ENCODE measurements around the gene ATXN1L. TPM values are rescaled to one million over a fixed set of nuclear protein-coding genes. Genes with fewer than 3 reads are reported as not detected.
"Not testable (repeated sequence)": the region's sequence is repeated elsewhere in the genome, so short reads cannot be mapped to it uniquely, and the experiment has no call there.

Gene ATXN1L
- total and polyA plus RNA-seq, 2 experiments from 2014 or later = 8.6 to 20.8 TPM

DNA sequence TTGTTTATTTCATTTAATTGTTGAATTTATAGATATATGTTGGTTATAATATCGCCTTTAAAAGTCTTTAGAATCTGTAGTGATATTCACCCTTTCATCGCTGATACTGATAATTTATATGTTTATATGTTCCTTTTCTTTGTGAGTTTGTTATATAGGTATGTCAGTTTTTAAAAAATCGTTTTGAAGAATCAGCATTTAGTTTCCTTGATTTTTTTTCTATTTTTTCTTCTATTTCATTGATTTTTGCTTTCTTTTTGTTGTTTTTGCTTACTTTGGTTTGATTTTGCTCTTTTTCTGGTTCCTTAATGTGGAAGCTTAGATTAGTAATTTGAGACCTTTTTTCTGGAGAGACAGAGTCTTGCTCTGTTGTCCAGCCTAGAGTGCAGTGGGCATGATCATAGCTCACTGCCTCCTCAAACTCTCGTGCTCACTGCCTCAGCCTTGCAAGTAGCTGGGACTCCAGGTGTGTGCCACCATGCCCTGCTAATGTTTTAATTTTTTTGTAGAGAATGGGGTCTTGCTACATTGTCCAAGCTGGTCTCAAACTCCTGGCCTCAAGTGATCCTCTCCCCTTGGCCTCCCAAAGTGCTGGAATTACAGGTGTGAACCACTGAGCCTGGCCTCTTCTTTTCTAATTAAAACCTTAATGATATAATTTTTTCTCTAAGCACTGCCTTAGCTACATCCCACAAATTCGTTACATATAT is 57.0 kb downstream of the ATXN1L start:
- no peaks in the 10 kb centered on the region for H3K9me2 ChIP-seq (replicated peaks; ENCODE audit: insufficient read depth)
- H3K4me2 ChIP-seq = no peak overlapping the region
- no peak for DNase-seq (ENCODE audit: low spot score)
- no peaks in the 10 kb centered on the region for H3K9me3 ChIP-seq (ENCODE audit: low read depth)
- no peaks in the 10 kb centered on the region for H3K4me1 ChIP-seq (ENCODE audit: insufficient read depth)
- no peak overlapping the region for H3K4me3 ChIP-seq
- H3K27me3 ChIP-seq = no peaks in the 10 kb centered on the region
- H2AFZ ChIP-seq = no peak overlapping the region
- H3K79me2 ChIP-seq = peaks cover 100% of the 10 kb centered on the region
- no peaks in the 10 kb centered on the region for H3K36me3 ChIP-seq (replicated peaks; ENCODE audit: insufficient read depth, low read depth)
- 96% methylated on average over 5 of the region's 5 CpGs for WGBS (ENCODE audit: low lambda C conversion rate, missing lambda C conversion rate)
- H4K20me1 ChIP-seq (ENCODE audit: insufficient read depth, poor library complexity, severe bottlenecking) = peaks cover 100% of the 10 kb centered on the region
- no peak overlapping the region for H3K27ac ChIP-seq
- TF ChIP-seq EZH2 (IDR thresholded peaks at IDR 0.05; ENCODE audit: borderline replicate concordance) (no peak), EZH2phosphoT487 (IDR thresholded peaks at IDR 0.05; ENCODE audit: low read depth, severe bottlenecking, unreplicated experiment) (no peak), CTCF (IDR thresholded peaks at IDR 0.05; ENCODE audit: poor library complexity) (no peak)

- no peak overlapping the region for H3K27ac ChIP-seq
- H3K36me3 ChIP-seq (replicated peaks; ENCODE audit: insufficient read depth, low read depth) = no peaks in the 10 kb centered on the region
- WGBS (ENCODE audit: low lambda C conversion rate, missing lambda C conversion rate) = 84% methylated on average over 2 of the region's 2 CpGs
- H3K9me2 ChIP-seq (replicated peaks; ENCODE audit: insufficient read depth) = no peaks in the 10 kb centered on the region
- H3K4me2 ChIP-seq = no peak overlapping the region
- DNase-seq (ENCODE audit: low spot score) = no peak
- H3K4me1 ChIP-seq (ENCODE audit: insufficient read depth) = no peaks in the 10 kb centered on the region
- peaks cover 100% of the 10 kb centered on the region for H3K79me2 ChIP-seq
- H2AFZ ChIP-seq = no peak overlapping the region
- TF ChIP-seq CTCF (IDR thresholded peaks at IDR 0.05; ENCODE audit: poor library complexity) (no peak), EZH2 (IDR thresholded peaks at IDR 0.05; ENCODE audit: borderline replicate concordance) (no peak), EZH2phosphoT487 (IDR thresholded peaks at IDR 0.05; ENCODE audit: low read depth, severe bottlenecking, unreplicated experiment) (no peak)
- no peaks in the 10 kb centered on the region for H3K27me3 ChIP-seq
- H4K20me1 ChIP-seq (ENCODE audit: insufficient read depth, poor library complexity, severe bottlenecking) = peaks cover 100% of the 10 kb centered on the region
- H3K4me3 ChIP-seq = no peak overlapping the region
- H3K9me3 ChIP-seq (ENCODE audit: low read depth) = no peaks in the 10 kb centered on the region
Measured at GRCh38 chr16:71903608-71904007, 57.8 kb downstream of the ATXN1L start.

DNA sequence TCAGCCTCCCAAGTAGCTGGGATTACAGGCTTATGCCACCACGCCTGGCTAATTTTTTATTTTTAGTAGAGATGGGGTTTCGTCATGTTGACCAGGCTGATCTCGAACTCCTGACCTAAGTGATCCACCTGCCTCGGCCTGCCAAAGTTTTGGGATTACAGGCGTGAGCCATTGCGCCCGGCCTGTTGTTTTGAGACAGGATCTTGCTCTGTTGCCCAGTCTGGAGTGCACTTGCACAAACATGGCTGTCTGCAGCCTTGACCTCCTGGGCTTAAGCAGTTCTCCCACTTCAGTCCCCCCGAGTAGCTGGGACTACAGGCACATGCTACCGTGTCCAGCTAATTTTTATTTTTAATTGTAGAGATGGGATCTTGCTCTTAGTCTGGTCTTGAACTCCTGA is 58.5 kb downstream of the ATXN1L start:
- Histone ChIP-seq H3K36me3 (replicated peaks; ENCODE audit: insufficient read depth, low read depth) (no peaks in the 10 kb centered on the region), H3K79me2 (peaks cover 100% of the 10 kb centered on the region), H3K27me3 (no peaks in the 10 kb centered on the region), H3K27ac (no peak overlapping the region), H3K4me3 (no peak overlapping the region), H3K9me2 (replicated peaks; ENCODE audit: insufficient read depth) (no peaks in the 10 kb centered on the region), H3K9me3 (ENCODE audit: low read depth) (no peaks in the 10 kb centered on the region), H2AFZ (no peak overlapping the region), H3K4me2 (no peak overlapping the region), H3K4me1 (ENCODE audit: insufficient read depth) (no peaks in the 10 kb centered on the region), H4K20me1 (ENCODE audit: insufficient read depth, poor library complexity, severe bottlenecking) (peaks cover 100% of the 10 kb centered on the region)
- DNase-seq (ENCODE audit: low spot score) = no peak
- WGBS (ENCODE audit: low lambda C conversion rate, missing lambda C conversion rate) = 86% methylated on average over 9 of the region's 9 CpGs
- no peak for TF ChIP-seq EZH2 (IDR thresholded peaks at IDR 0.05; ENCODE audit: borderline replicate concordance)
- no peak for TF ChIP-seq EZH2phosphoT487 (IDR thresholded peaks at IDR 0.05; ENCODE audit: low read depth, severe bottlenecking, unreplicated experiment)
- no peak for TF ChIP-seq CTCF (IDR thresholded peaks at IDR 0.05; ENCODE audit: poor library complexity)

DNA sequence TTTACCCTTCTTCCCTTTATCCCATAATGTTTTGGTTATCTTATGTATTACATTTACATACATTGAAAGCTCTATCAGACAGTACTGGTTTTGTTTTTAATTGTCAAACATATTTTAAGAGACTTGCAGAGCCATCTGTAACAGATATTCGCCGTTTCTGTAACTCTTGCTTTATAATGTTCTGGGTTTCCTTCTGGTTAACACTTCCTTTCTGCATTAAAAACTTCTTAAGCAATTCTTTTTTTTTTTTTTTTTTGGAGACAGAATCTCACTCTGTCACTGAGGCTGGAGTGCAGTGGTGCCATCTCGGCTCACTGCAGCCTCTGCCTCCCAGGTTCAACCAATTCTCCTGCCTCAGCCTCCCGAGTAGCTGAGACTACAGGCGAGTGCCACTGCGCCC is 60.0 kb downstream of the ATXN1L start:
- not testable (repeated sequence) for H3K27me3 ChIP-seq; H2AFZ ChIP-seq; H3K4me2 ChIP-seq; H3K27ac ChIP-seq; H3K9me2 ChIP-seq (replicated peaks; ENCODE audit: insufficient read depth); H3K4me1 ChIP-seq (ENCODE audit: insufficient read depth); H3K36me3 ChIP-seq (replicated peaks; ENCODE audit: insufficient read depth, low read depth); H3K4me3 ChIP-seq; H3K9me3 ChIP-seq (ENCODE audit: low read depth); DNase-seq (ENCODE audit: low spot score)
- Histone ChIP-seq H4K20me1 (ENCODE audit: insufficient read depth, poor library complexity, severe bottlenecking) (peaks cover 100% of the 10 kb centered on the region), H3K79me2 (peaks cover 100% of the 10 kb centered on the region)
- 92% methylated on average over 6 of the region's 6 CpGs for WGBS (ENCODE audit: low lambda C conversion rate, missing lambda C conversion rate)

Other genes starting within 250 kb of the ATXN1L start
- 35.5 and 37.7 TPM in 2 replicates for gene MARVELD3, start 219.8 kb upstream of the ATXN1L start, total RNA-seq
- gene MARVELD3, start 219.8 kb upstream of the ATXN1L start, polyA plus RNA-seq = 42.5 and 52.7 TPM in 2 replicates
- gene PHLPP2, start 121.3 kb upstream of the ATXN1L start, total RNA-seq = 15.0 and 17.5 TPM in 2 replicates
- 4.5 and 7.4 TPM in 2 replicates for gene PHLPP2, start 121.3 kb upstream of the ATXN1L start, polyA plus RNA-seq
- 85.5 and 96.2 TPM in 2 replicates for gene AP1G1, start 37.1 kb upstream of the ATXN1L start, total RNA-seq
- 27.2 and 28.3 TPM in 2 replicates for gene AP1G1, start 37.1 kb upstream of the ATXN1L start, polyA plus RNA-seq
- gene ZNF821, start 38.2 kb downstream of the ATXN1L start, total RNA-seq = 12.7 and 13.5 TPM in 2 replicates
- 20.6 and 24.4 TPM in 2 replicates for gene ZNF821, start 38.2 kb downstream of the ATXN1L start, polyA plus RNA-seq
- 216 and 240 TPM in 2 replicates for gene IST1, start 49.6 kb downstream of the ATXN1L start, total RNA-seq
- gene IST1, start 49.6 kb downstream of the ATXN1L start, polyA plus RNA-seq = 144 and 172 TPM in 2 replicates
- 0.23 TPM in 1 of 2 replicates, not detected in the other for gene PKD1L3, start 154.4 kb downstream of the ATXN1L start, total RNA-seq
- 0.50 TPM in 1 of 2 replicates, not detected in the other for gene PKD1L3, start 154.4 kb downstream of the ATXN1L start, polyA plus RNA-seq
- 4.2 and 6.6 TPM in 2 replicates for gene DHODH, start 162.8 kb downstream of the ATXN1L start, total RNA-seq
- 5.6 and 6.5 TPM in 2 replicates for gene DHODH, start 162.8 kb downstream of the ATXN1L start, polyA plus RNA-seq
- gene HP, start 208.5 kb downstream of the ATXN1L start, total RNA-seq = 374 and 430 TPM in 2 replicates
- gene HP, start 208.5 kb downstream of the ATXN1L start, polyA plus RNA-seq = 495 and 719 TPM in 2 replicates
- gene HPR, start 217.2 kb downstream of the ATXN1L start, total RNA-seq = 16.9 and 19.7 TPM in 2 replicates
- 19.2 and 26.6 TPM in 2 replicates for gene HPR, start 217.2 kb downstream of the ATXN1L start, polyA plus RNA-seq
- 9.2 and 10.0 TPM in 2 replicates for gene TXNL4B, start 247.6 kb downstream of the ATXN1L start, total RNA-seq
- 8.5 and 10.9 TPM in 2 replicates for gene TXNL4B, start 247.6 kb downstream of the ATXN1L start, polyA plus RNA-seq
- gene DHX38, start 247.9 kb downstream of the ATXN1L start, total RNA-seq = 40.2 and 42.2 TPM in 2 replicates
- gene DHX38, start 247.9 kb downstream of the ATXN1L start, polyA plus RNA-seq = 32.9 and 50.8 TPM in 2 replicates